Neural progenitor cell (in vitro differentiated cells): Measurements from ENCODE around the gene ILF3.

Source experiments
- CTCF ChIP-seq: fragments of 200-600 bp; sonication (generic); IDR thresholded peaks from 2 replicates; pipeline ENCODE4 v1.5.1; 2017; ENCODE audit warnings: antibody characterized with exemption, mild to moderate bottlenecking
- EZH2 ChIP-seq: fragments of 200-600 bp; sonication (generic); IDR thresholded peaks from 2 replicates; pipeline ENCODE4 v1.6.1; 2017; ENCODE audit warnings: antibody characterized with exemption, mild to moderate bottlenecking, moderate library complexity
- EZH2phosphoT487 ChIP-seq: fragments of 200-600 bp; sonication (generic); IDR thresholded peaks from 2 replicates; pipeline ENCODE4 v1.6.1; 2017; ENCODE audit warnings: antibody characterized with exemption

GRCh38 chr19:10723591-10723990 lies 69.4 kb downstream of the ILF3 start:
- TF ChIP-seq CTCF = no peak
- TF ChIP-seq EZH2phosphoT487 = no peak
- TF ChIP-seq EZH2 = no peak
